PFSK-1 (cell line): ENCODE results near the gene TRIM39.

Experiments
- FOXP2 ChIP-seq: optimal IDR thresholded peaks from 2 replicates; pipeline ENCODE3; 2011; ENCODE audit warnings: borderline replicate concordance, control low read depth, inconsistent platforms; ENCODE audit not compliant: insufficient read depth; ENCODE audit errors: extremely low read length, extremely low read depth
- POLR2AphosphoS5 ChIP-seq: IDR thresholded peaks from 2 replicates; pipeline ENCODE4 v1.6.1; 2012; ENCODE audit warnings: low read depth, mild to moderate bottlenecking, control low read depth, low read length, moderate library complexity
- REST ChIP-seq, 2 experiments: IDR thresholded peaks; 2 replicates each; pipeline versions ENCODE4 v1.6.1 to v1.8.0; 2011 to 2012; ENCODE audit warnings: low read depth in 2 of 2, low read length in 2 of 2, control low read depth in 1 of 2, inconsistent platforms in 1 of 2, mild to moderate bottlenecking in 1 of 2, moderate library complexity in 1 of 2; ENCODE audit not compliant: insufficient read depth in 1 of 2
- SIN3A ChIP-seq: IDR thresholded peaks from 2 replicates; pipeline ENCODE4 v1.6.1; 2012; ENCODE audit warnings: mild to moderate bottlenecking, low read length, moderate library complexity, borderline replicate concordance; ENCODE audit not compliant: insufficient read depth
- TAF1 ChIP-seq: IDR thresholded peaks from 2 replicates; pipeline ENCODE4 v1.6.1; 2012; ENCODE audit warnings: low read length, control low read depth, borderline replicate concordance; ENCODE audit not compliant: insufficient read depth

TRIM39 gene

GRCh38 chr6:30352550-30352949 is 25.8 kb downstream of the TRIM39 start:
- TF ChIP-seq TAF1, result no peak
- TF ChIP-seq SIN3A, result no peak
- TF ChIP-seq POLR2AphosphoS5, result no peak
- no peak for TF ChIP-seq FOXP2
- TF ChIP-seq REST (IDR thresholded peaks at IDR 0.05; ENCODE audit: insufficient read depth in 1 of 2, low read depth in 2 of 2, low read length in 2 of 2), result no peak

GRCh38 chr6:30355281-30355680 is 28.6 kb downstream of the TRIM39 start:
- TF ChIP-seq TAF1 (no peak), POLR2AphosphoS5 (no peak), REST (IDR thresholded peaks at IDR 0.05; ENCODE audit: insufficient read depth in 1 of 2, low read depth in 2 of 2, low read length in 2 of 2) (no peak), SIN3A (no peak), FOXP2 (no peak)

- TF ChIP-seq TAF1 (no peak), SIN3A (no peak), REST (IDR thresholded peaks at IDR 0.05; ENCODE audit: insufficient read depth in 1 of 2, low read depth in 2 of 2, low read length in 2 of 2) (no peak), POLR2AphosphoS5 (no peak), FOXP2 (no peak)
Measured at GRCh38 chr6:30356536-30356935, 29.8 kb downstream of the TRIM39 start.

GRCh38 chr6:30357678-30358540 is 31.2 kb downstream of the TRIM39 start:
- TF ChIP-seq REST (IDR thresholded peaks at IDR 0.05; ENCODE audit: insufficient read depth in 1 of 2, low read depth in 2 of 2, low read length in 2 of 2) (peak in 1 of 2 experiments; percentile 7; a peak in 1 of 4 replicates), TAF1 (no peak)

- no peak for TF ChIP-seq FOXP2
- no peak for TF ChIP-seq TAF1
- no peak for TF ChIP-seq POLR2AphosphoS5
- TF ChIP-seq SIN3A, result no peak
- no peak for TF ChIP-seq REST (IDR thresholded peaks at IDR 0.05; ENCODE audit: insufficient read depth in 1 of 2, low read depth in 2 of 2, low read length in 2 of 2)
Measured at GRCh38 chr6:30359276-30359675, 32.5 kb downstream of the TRIM39 start.
